SK-N-SH (cell line): ENCODE data around the gene KIF1A.

Experiments
- CTCF ChIP-seq: fragments of 200-600 bp; sonication (generic); IDR thresholded peaks from 2 replicates; pipeline ENCODE4 v1.6.1; 2017; ENCODE audit warnings: antibody characterized with exemption, mild to moderate bottlenecking, moderate library complexity
- JUND ChIP-seq: IDR thresholded peaks from 2 replicates; pipeline ENCODE4 v1.4.0; 2012
- RCOR1 ChIP-seq: fragments of 150-350 bp; IDR thresholded peaks from 2 replicates; pipeline ENCODE4 v1.6.1; 2017; ENCODE audit warnings: antibody characterized with exemption, low read length
- USF1 ChIP-seq: IDR thresholded peaks from 2 replicates; pipeline ENCODE4 v1.4.0; 2012; ENCODE audit warnings: low read depth, borderline replicate concordance

- no peak for TF ChIP-seq CTCF
- TF ChIP-seq RCOR1: no peak
- TF ChIP-seq JUND: no peak
- TF ChIP-seq USF1: no peak
These were observed 94.8 kb downstream of the KIF1A start for GRCh38 chr2:240725266-240725665.
